Osteocyte (in vitro differentiated cells): ENCODE results near the gene SLC30A1. TPM values are rescaled to one million over a fixed set of nuclear protein-coding genes. Genes with fewer than 3 reads are reported as not detected.

Experiments used
- DNase-seq: peaks from one replicate; pipeline ENCODE4 v3.0.0; 2021; ENCODE audit warnings: mixed read lengths; ENCODE audit not compliant: unreplicated experiment; ENCODE audit errors: extremely low spot score
- H3K27ac Mint-ChIP-seq: one replicate; pipeline ENCODE4 v1.8.0; 2021; ENCODE audit warnings: mild to moderate bottlenecking, mixed read lengths; ENCODE audit not compliant: unreplicated experiment
- H3K27me3 Mint-ChIP-seq: one replicate; pipeline ENCODE4 v1.8.0; 2021; ENCODE audit warnings: mixed read lengths; ENCODE audit not compliant: unreplicated experiment
- H3K36me3 Mint-ChIP-seq: one replicate; pipeline ENCODE4 v1.8.0; 2021; ENCODE audit warnings: mixed read lengths; ENCODE audit not compliant: unreplicated experiment
- H3K4me1 Mint-ChIP-seq: one replicate; pipeline ENCODE4 v1.8.0; 2021; ENCODE audit warnings: mixed read lengths; ENCODE audit not compliant: unreplicated experiment
- H3K4me3 Mint-ChIP-seq: one replicate; pipeline ENCODE4 v1.8.0; 2021; ENCODE audit warnings: mild to moderate bottlenecking, moderate library complexity, mixed read lengths; ENCODE audit not compliant: unreplicated experiment
- H3K9me3 Mint-ChIP-seq: one replicate; pipeline ENCODE4 v1.8.0; 2021; ENCODE audit warnings: mixed read lengths; ENCODE audit not compliant: unreplicated experiment
- total RNA-seq: library from RNA; stranded (reverse); gene quantifications from 2 replicates; pipeline ENCODE4 v1.2.1, GENCODE V29; 2021
- TF ChIP-seq, protein P1 (sequence below): fragments of 200-600 bp; sonication (generic); IDR thresholded peaks from 2 replicates; pipeline ENCODE4 v1.5.0; 2021; ENCODE audit warnings: antibody characterized with exemption, mild to moderate bottlenecking, moderate library complexity

The SLC30A1 gene
- total RNA-seq, 1 donor from 2014 or later = 12.1 TPM

- H3K9me3 Mint-ChIP-seq = no peaks in the 10 kb centered on the region
- TF ChIP-seq, protein P1, sequence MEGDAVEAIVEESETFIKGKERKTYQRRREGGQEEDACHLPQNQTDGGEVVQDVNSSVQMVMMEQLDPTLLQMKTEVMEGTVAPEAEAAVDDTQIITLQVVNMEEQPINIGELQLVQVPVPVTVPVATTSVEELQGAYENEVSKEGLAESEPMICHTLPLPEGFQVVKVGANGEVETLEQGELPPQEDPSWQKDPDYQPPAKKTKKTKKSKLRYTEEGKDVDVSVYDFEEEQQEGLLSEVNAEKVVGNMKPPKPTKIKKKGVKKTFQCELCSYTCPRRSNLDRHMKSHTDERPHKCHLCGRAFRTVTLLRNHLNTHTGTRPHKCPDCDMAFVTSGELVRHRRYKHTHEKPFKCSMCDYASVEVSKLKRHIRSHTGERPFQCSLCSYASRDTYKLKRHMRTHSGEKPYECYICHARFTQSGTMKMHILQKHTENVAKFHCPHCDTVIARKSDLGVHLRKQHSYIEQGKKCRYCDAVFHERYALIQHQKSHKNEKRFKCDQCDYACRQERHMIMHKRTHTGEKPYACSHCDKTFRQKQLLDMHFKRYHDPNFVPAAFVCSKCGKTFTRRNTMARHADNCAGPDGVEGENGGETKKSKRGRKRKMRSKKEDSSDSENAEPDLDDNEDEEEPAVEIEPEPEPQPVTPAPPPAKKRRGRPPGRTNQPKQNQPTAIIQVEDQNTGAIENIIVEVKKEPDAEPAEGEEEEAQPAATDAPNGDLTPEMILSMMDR = no peak
- H3K36me3 Mint-ChIP-seq = no peaks in the 10 kb centered on the region
- H3K4me3 Mint-ChIP-seq = no peak overlapping the region
- H3K27ac Mint-ChIP-seq = no peak overlapping the region
- H3K27me3 Mint-ChIP-seq = no peaks in the 10 kb centered on the region
- H3K4me1 Mint-ChIP-seq = no peaks in the 10 kb centered on the region
- no peak for DNase-seq
Observed at GRCh38 chr1:211623515-211623914, 44.6 kb upstream of the SLC30A1 start.

- Mint-ChIP-seq H3K4me1 (no peaks in the 10 kb centered on the region), H3K27me3 (no peaks in the 10 kb centered on the region), H3K27ac (no peak overlapping the region), H3K36me3 (no peaks in the 10 kb centered on the region), H3K4me3 (no peak overlapping the region), H3K9me3 (no peaks in the 10 kb centered on the region)
- no peak for DNase-seq
- TF ChIP-seq, protein P1 = no peak
Observed at GRCh38 chr1:211621447-211622198, 42.7 kb upstream of the SLC30A1 start.

GRCh38 chr1:211620097-211620496 is 41.1 kb upstream of the SLC30A1 start:
- Mint-ChIP-seq H3K9me3 (no peaks in the 10 kb centered on the region), H3K4me3 (no peak overlapping the region), H3K4me1 (no peaks in the 10 kb centered on the region), H3K27me3 (no peaks in the 10 kb centered on the region), H3K36me3 (no peaks in the 10 kb centered on the region), H3K27ac (no peak overlapping the region)
- TF ChIP-seq, protein P1 = no peak
- DNase-seq = no peak

GRCh38 chr1:211619033-211619996 is 40.4 kb upstream of the SLC30A1 start:
- TF ChIP-seq, protein P1 = no peak
- DNase-seq = no peak
- Mint-ChIP-seq H3K27ac (no peak overlapping the region), H3K4me1 (no peaks in the 10 kb centered on the region), H3K27me3 (no peaks in the 10 kb centered on the region), H3K36me3 (no peaks in the 10 kb centered on the region), H3K9me3 (no peaks in the 10 kb centered on the region), H3K4me3 (no peak overlapping the region)

DNA sequence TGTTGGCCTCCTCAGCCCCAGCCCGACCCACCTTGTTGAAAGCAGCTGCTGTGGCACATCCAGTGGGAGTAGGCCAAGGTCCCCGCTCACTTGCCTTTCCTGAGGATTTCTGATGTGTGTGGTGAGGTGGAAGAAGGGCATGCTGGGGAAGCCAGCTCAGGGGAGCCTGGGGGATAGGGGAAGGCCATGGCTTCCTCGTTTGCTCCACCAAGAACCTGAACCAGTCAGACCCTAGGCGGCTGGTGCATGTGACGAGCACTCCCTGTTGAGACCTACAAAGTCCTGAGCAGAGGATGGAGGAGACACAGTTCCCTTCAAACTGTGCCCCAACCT is 38.0 kb upstream of the SLC30A1 start:
- Mint-ChIP-seq H3K4me3 (no peak overlapping the region), H3K27me3 (no peaks in the 10 kb centered on the region), H3K27ac (no peak overlapping the region), H3K36me3 (no peaks in the 10 kb centered on the region), H3K9me3 (no peaks in the 10 kb centered on the region), H3K4me1 (peaks cover 12% of the 10 kb centered on the region)
- no peak for DNase-seq
- TF ChIP-seq, protein P1 = no peak
